IPS DF 4.7 (cell line): ENCODE results near the gene CSF1R.

Experiments
- DNase-seq: peaks from one replicate; pipeline ENCODE4 v3.0.0-alpha.2; 2013; ENCODE audit warnings: low spot score; ENCODE audit errors: extremely low read depth

The CSF1R gene

DNA sequence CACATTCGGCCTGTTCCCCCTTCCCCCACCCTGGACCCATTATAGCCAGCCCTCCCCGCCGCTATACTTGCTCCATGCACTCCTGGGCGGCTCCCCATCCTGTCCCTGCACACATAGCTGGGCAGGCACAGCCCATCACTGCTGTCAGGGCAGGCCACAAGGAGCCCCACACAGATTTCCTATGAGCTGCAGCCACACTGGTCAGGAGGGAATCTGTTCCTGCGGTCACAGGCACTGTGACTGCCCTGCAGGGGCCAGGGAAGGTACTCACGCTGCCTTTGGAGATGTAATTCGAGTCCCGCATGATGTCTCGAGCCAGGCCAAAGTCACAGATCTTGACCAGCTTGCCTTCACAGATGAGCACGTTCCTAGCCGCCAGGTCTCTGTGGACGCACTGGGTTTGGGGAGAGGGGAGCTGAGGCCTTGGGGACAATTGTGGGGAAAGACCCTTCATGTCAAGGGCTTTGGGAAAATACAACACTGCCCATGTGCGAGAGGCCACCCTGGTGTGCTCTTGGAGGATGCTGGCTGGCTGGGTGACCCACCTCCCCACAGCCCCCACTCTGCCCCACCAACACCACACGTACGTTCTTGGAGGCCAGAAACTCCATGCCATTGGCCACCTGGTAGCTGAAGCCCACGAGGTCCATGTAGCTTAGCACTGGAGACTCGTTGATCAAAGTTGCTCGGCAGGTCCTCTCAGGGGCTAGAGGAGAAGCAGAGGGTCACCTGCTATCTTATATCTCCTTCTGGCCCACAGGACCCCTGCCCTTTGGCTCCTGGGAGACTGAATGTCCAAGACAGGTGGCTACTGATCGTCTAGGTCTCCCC, 34.5 kb upstream of the CSF1R start:
- no peak for DNase-seq

DNA sequence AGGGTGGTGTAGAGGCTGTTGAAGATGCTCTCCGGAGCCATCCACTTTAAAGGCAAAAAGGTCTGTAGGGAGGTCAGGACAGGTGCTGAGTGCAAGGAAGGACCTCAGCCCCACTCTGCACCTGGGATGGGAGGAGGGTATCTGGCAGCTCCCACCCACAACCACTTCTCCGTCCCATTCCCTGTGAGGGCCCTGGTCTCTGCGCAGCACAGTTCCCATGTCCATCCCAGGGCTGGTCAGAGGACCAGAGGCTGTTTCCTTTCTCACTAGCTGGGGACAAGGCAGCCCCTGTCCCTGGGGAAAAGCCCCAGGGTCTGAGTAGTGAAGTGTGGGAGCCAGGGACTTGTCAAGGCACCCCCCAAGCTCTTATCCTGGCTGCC, 33.7 kb upstream of the CSF1R start:
- DNase-seq: no peak

DNA sequence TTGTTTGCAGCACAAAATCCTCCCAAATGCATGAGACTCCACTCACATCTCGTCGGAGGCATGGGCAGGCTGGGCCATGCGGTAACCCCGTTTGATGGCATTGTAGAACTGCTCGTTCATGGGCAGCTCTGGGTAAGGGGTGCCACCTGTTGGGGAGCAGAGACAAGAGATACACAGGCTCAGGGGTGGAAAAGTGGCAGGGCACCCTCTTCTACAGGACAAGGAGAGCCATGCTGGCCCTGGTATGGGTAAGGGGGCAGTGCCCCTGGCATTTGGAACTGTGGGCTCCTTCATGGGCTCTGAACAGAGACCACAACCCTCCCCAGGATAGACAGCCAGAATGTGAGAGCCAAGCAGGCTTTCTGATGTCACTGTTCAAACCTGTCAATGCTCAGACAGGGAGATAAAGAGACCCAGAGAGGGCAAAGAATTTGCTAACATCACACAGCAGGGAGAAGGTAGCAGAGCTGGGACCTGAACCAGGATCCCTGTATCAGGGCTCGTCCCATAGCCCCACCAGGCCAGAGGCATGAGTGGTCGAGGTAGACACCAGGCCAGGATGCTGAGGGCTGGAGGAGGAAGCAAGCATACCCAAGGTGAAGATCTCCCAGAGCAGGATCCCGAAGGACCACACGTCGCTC, 33.2 kb upstream of the CSF1R start:
- DNase-seq: no peak

DNA sequence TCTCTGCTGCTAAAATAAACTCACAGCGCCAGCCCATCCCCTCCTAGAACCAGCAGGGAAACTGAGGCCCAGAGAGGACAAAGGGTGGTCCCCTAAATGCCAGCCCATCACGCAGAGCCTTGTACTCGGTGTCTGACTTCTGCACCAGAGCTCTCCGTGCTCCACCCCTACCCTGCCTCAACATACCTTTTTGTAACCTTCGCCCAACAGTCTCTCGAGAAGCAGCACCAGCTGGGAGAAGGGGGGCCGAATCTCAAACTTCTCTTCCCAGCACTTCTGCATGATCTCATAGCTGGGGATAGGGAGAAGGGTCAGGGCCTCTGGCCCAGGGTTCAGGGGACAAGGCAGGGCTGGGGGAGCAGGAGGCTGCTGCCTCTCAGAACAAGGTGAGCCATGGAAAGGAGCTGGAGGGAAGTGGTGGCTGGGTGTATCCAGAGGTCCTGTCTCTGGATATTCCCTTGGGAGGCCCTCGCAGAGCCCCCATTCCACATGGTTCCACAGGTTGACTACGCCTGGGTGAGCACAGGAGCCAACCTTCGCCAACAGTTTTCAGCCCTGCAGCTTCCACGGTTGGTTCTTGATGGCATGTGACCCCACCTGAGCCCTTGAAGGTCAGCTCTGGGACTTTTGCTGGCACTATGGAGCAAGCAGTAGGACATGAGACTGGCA, 32.3 kb upstream of the CSF1R start:
- DNase-seq: no peak

DNA sequence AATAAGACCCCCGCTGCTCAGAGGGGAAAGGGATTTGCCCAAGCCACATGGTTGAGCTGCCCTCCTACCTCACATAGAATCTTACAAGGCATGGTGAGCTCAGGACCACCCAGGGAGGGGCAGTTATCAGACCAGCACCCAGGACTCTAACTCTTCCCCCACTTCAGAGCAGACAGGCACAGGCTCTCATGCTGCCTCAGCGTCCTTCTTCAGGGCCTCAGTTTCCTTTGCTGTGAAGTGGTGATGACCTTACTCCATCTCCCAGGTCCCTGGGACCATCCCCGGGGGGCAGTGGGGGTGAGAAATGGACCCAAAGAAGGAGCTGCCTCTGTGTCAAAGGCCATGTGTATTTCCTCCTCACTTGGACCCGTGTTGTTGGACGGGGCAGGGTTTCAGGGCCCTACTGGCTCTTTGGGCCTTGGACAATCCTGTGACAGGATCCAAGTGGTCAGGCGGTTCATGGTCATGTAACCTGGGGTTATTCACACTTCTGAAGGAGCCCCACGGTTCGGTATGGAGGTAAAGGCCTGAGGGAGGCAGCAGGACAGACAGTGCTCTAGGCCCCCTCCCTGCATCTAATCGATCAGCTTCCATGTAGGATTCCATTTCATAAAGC, 31.7 kb upstream of the CSF1R start:
- no peak for DNase-seq

DNA sequence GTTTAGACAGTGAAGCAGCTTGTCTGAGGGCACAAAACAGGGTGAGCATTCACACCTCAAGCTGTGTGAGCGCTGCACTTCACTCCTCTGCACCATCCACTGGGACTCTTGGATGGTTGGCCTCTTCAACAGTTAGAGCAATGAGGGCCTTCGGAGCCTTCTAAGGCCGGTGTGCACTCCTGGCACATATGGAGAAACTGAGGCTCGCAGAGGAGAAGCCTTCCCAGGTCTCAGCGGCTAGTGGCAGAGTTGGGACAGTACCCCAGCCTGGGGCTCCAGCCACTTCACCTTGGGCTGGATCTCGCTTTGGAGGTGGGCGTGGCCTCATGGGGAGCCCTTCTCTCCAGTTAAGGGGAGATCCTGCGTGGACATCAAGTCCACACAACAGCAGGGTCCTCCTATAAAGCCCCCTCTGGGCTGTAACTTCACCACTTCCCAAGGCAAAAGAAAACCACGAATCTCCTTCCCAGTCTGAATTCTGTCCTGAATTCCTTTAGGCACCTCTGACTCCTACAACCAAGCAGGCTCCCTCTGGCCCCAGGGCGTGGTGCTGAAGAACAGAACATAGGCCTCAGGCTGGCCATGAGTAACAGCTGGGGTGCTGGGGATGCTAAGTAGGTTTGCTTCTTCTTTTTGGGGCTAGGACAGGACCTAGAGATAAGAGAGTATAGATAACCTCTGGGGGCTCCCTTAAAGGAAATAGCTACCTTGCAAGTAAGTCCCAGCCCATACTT, 30.5 kb upstream of the CSF1R start:
- DNase-seq: no peak

DNA sequence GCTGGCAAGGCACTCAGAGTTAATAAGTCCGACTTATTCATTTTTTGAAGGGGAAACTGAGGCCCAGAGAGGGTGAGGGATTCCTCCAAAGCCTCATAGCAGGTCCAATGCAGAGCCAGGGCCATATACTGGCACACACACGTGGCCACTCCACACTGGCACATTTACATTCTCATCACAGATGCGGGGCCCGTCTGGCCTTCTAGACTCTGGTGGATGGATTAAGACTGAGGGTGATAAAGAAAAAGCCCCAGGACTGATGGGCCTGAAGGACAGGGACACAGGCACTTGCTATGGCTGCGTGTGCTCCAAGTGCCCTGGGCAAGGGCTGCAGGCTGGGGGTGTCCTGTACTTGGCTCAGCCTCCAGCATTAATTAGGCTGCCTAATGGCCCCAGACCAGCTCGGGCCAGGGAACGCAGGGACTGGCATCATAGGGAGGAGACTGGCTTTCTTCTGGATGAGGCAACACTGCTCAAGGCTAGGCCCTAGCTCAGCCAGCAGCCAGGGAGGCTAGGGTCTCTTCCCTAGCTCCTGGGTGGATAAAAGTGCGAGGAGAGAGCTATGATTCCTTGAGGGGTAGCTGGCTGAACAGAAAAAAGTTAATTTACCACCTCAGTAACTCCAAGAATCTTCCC, 28.5 kb upstream of the CSF1R start:
- DNase-seq: no peak

DNA sequence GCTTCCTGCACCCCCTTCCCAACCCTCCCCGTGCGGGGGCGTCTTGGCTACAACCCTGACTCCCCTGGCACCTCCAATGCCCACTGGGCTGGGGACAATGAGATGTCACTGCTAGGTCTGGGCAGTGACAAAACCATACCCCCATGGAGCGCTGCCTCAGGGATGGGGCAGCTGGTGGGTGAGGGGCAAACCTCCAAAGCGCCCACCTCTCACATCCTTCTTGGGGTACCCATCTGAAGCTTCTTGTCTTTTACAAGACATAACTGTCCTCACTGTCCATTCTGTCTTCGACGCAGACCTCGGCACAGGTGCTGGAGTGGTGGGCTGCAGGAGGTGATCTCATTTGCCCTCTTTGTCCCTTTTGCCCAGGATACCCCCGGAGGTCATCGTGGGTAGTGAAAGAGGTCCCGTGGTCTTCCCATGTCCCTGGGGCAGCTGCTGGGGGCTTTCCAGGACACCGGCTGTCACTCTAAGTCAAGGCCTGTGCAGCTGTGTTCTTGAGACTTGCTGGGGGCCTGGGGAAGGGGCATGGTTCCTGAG, 27.8 kb upstream of the CSF1R start:
- DNase-seq: no peak

DNA sequence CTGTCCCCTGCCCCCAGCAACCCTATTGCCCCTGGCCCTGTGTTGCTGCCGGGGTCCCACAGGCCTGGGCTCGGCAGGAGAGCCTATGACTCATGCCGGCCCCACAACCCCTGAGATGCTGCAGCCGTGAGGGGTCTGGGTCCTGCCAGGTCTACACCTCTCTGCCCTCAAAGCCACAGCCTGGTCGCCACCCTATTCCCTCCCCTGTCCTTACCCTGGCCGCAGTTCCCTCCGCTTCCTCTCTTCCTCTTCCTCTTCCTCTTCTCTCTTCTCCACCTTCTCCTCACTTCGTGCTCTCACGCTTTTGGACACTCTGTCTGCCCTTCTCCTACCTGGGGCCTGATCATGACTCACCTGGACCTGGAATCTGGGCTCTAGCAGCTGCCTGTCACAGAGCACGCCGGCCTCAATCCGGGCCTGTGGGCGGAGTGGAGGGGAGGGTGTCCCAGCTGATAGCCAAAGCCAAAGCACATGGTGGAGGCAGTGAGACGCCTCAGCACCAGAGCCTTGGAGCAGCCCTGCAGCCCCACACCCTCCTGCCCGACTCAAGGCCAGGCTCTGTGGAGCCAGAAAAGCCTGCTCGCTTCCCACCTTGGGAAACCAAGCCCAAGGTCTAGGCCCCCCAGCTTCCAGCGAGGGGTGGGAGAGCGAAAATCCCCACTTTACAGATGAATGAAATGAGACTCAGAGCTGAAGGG, 26.8 kb upstream of the CSF1R start:
- DNase-seq: no peak

DNA sequence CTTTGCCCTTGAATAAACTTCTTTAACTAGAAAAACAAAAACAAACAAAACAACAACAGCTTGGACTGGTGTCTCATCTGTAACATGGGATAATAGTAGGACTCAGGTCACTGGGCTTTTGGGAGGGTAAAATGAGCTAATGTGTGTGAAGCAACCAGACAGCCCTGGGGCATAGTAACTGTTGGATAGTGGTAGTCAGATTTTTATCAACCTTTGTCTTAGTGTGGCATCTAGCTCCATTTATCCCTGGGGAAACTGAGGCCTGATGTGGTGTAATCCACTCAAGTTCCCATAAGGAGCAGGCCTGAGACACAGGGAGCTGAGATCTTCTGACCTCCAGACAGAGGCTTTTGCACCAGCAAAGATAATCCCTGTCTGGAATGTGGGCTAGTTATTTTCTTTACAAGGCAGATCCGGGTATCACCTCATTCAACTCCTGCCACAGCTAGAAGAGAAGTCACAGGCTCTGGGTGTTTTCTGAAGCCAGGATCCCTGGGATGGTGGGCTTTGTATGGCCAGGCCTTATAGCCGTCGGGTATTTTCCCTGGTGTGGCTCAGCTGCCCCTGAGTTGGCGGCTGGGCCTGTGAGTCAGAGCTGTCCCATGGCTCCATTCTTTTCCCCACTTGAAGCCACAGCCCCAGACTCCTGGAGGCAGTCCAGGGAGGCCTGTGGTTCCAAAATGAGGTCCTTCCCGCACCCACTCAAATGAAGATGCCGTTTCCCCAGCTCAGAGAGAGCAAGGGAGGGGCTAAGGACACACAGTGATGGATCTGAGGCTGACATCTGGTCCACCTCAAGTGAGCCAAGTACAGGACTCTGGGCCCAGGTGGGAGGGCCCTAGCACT, 26.1 kb upstream of the CSF1R start:
- no peak for DNase-seq

DNA sequence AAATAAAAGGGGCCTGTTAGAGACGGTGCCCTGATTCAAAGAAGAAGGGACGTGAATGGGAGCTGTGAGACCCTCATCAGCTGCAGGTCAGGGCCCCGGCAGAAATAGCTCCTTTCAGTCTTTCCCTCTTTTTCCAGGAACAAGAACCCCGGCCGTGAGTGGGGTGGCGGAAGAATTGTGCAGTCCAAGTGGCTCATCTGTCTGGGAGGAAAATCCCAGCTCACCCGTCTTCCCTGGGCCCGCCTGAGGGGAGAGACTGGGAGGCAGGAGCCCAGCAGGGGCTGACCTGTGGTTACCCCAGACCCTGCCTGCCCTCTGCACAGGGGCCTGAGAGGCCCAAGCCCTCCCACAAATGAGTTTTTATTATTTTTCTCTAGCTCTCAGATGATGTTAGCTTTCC, 24.8 kb upstream of the CSF1R start:
- DNase-seq: no peak

DNA sequence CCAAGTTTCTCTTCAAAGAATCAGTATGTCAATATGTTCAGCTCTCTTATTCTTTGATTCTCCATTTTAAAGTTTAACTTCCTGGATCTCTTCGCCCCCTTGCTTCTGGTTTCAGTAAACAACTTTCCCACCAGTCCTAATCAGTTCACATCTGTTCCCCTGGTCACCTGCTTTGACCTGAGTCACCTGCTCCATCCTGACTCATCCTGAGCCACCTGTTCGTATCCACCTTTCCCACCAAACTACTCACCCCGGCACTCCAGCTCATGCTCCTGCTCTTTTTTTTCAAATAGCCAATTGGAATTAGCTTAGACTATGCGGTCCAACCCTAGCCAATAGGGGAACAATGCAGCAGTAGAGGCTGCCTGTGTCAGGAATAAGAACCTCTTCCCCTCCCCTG, 23.6 kb upstream of the CSF1R start:
- DNase-seq: no peak

DNA sequence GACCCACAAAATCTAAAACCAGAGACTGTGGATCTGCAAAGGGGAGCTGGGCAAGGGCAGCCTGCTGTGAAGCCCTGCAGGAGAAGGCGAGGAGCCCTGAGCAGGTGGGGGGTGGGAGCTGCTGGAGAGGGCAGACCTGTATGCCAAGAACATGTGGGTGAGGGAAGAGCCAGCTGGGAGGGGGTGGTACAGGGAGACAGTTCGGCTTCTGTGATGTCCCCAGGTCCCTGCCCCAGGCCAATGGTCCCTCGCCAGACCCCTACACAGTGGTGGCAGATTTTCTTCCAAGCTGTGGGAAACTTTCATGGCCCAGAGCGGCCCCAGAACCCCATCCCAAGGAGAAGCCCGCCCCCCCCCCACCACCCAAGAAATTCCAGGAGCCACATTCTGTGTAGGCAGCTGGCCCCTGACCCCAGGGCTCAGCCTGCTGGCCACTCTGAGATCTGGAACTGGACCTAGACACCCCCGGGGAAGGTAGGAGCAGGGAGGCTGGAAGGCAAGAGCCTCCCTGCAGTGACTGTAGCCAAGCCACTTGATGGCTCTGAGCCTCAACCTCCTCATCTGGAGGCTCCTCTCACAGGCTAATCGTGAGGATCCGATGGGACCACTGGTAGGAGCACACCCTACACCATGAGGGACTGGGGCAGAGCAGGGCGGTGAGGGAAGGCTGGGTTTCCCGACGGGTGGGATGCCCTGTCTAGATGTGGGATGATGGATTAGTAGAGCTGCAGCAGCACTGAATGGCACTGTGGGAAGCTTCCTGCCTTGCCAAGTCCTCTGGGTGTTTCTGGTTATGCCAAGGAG, 22.6 kb upstream of the CSF1R start:
- no peak for DNase-seq

DNA sequence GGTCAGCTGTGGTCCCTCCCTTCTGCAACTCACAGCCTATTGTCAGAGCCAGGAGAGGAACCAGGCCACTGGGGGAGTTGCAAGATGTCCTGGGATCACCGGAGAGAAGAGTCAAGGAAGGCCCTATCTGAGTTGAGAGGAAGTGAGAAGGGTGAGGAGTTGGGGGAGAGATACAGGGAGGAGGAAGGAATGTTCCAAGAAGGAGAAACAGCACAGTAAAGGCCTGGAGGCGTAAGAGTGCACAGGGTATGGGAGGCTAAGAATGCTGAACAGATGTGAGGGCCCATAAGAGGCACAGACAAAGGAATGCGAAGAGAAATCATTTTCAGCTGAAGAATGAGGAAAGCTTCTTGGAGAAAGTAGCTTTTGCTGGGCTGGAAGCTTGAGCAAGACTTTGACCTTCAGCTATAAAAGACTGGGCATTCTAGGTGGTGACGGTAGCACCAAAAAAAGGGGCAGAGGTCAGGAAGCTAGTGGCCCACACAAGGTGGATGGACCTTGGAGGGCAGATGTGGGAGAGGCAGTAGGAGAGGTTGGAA, 21.6 kb upstream of the CSF1R start:
- no peak for DNase-seq

DNA sequence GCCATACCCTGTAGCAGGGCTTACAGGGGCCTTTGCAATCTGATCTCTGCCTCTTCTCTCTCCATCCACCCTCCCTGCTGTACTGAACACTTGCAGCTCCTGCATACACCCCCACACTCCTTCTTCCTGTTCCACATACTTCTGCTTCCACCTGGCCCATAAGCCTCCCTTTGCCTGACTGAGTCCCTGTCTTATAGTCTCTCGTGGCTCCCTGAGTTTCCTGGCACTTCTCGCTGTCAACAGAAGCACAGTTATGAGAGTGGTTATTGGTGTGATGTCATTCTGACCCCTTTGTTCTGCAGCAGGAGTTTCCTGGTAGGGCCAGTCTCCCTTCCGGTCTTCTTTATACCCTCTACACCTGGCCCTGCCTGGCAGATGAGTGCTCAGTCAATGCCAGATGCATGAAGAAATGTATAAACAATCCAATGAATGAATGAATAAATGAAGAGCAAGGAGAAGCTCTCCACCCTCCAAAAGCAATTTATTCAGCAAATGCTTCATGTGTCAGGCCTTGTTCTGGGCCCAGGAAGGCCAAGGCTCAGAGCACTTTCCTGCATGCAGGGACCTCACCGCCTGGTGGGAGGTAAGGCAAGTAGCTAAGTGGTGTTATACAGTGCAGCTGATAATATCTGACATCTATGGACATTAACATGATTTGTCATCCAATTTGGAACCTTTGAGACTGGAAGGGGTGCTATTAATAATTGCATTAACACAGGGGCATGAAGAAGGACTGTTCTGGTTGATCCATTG, 20.5 kb upstream of the CSF1R start:
- no peak for DNase-seq

DNA sequence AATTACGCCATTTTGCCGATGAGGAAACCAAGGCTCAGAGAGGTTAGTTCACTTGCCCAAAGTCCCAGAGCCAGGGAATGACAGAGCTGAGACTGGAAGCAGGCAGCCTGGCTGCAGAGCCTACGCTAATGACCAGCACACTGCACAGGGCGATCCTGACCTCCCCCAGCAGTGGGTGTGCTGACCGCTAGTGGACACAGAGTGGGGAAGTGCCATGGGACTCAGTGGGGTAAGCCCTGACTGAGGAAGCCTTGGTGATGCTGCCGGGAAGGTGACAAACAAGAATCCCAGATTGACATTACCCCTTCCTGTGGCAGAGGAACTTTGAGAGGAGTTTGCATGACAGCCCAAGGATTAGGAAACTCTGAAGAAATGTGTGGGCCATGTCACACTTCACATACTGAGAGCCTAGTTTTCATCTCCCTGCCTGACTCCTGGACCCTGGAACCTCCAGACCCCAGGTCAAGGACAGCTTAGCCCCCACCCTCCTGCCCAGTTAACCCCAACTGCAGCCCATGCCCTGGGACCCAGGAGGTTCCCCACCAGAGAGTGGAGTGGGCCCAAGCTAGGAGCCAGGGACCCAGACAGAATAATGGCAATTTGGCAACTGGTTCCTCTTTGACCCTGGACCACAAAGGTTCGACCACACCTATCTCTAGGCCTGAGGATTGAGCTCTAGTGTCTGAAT, 19.7 kb upstream of the CSF1R start:
- no peak for DNase-seq

DNA sequence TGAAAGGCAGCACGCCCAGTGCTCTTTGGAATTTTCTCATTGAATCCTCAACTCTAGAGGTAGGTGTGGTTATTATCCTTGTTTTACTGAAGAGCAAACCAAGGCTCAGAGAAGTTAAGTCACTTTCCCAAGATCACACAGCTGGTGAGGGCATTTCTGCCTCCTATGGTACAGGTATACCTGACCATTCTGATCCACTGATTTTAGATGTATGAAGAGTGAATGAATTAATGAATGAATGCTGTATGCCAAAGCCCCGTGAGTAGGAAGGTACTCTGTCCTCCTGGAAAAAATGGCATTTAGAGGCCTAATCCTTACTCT, 18.2 kb upstream of the CSF1R start:
- DNase-seq: no peak
